ENCODE results near the gene GPD2. TPM values are rescaled to one million over a fixed set of nuclear protein-coding genes. Genes with fewer than 3 reads are reported as not detected.

GPD2 gene
- total and polyA plus RNA-seq, 2 of the 8 experiments (the other 6 are each of a cell fraction or from before 2014, with no cell fraction given), result 8.4 to 43.1 TPM

DNA sequence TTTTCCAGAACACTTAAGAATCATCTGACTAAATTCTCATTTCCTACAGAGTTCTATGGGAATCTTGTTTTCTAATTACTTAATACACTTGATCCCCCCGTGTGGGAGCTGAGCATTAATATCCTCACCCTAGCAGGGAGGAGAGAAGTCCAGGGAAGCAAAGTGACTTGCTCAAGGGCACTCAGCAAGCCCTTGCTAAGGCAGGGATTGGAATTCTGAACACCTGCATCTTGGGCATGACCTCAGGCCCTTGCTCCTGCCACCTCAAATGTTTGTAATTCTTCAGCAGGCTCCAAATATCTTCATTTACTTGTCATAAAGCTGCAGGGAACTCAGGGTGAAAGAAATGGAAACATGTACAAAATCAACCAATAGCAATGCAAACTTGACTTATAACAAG lies 162.4 kb downstream of the GPD2 start:
- Histone ChIP-seq H2AK5ac (ENCODE audit: low read depth, low read length) (no peak overlapping the region), H3K4me3 (ENCODE audit: extremely low read depth in 1 of 4, insufficient read depth in 2 of 4, low read depth in 3 of 4, low read length in 4 of 4) (no peak overlapping the region), H2BK20ac (ENCODE audit: low read length) (no peak overlapping the region), H3K4me2 (ENCODE audit: insufficient read depth in 1 of 2, low read depth in 2 of 2, low read length in 2 of 2) (no peak overlapping the region), H2BK5ac (ENCODE audit: low read depth, low read length) (no peak overlapping the region), H4K91ac (replicated peaks; ENCODE audit: insufficient read length, low read length) (peak overlapping the region; percentile 34), H3K9ac (replicated peaks in 1 of 4; ENCODE audit: extremely low read depth in 1 of 4, low read depth in 3 of 4, low read length in 3 of 4) (no peak overlapping the region), H2AFZ (ENCODE audit: low read length) (no peak overlapping the region), H4K20me1 (replicated peaks in 1 of 2; ENCODE audit: control insufficient read depth in 1 of 2, insufficient read depth in 2 of 2, low read length in 2 of 2) (peaks cover 0 to 1% of the 10 kb centered on the region in 2 experiments), H3K14ac (ENCODE audit: insufficient read length) (no peak overlapping the region), H4K8ac (ENCODE audit: extremely low read depth, insufficient read depth, low read length) (no peak overlapping the region), H2BK12ac (ENCODE audit: low read depth, low read length) (no peak overlapping the region), H2BK120ac (replicated peaks; ENCODE audit: low read depth, low read length) (no peak overlapping the region), H3K79me2 (ENCODE audit: control insufficient read depth in 1 of 2, insufficient read depth in 2 of 2, low read length in 2 of 2) (no peaks in the 10 kb centered on the region), H3K27me3 (replicated peaks in 1 of 4; ENCODE audit: control insufficient read depth in 3 of 4, extremely low read depth in 1 of 4, insufficient read depth in 3 of 4, low read length in 3 of 4) (no peaks in the 10 kb centered on the region), H2BK15ac (ENCODE audit: low read length) (no peak overlapping the region), H3K56ac (replicated peaks; ENCODE audit: insufficient read length, low read depth, low read length) (no peak overlapping the region), H4K5ac (ENCODE audit: insufficient read length, low read depth, low read length) (no peak overlapping the region), H3K9me3 (ENCODE audit: insufficient read depth in 2 of 2, low read depth in 1 of 2, low read length in 1 of 2) (no peaks in the 10 kb centered on the region), H3K23ac (ENCODE audit: insufficient read length) (no peak overlapping the region), H3K79me1 (ENCODE audit: low read depth, low read length) (no peaks in the 10 kb centered on the region), H3K18ac (ENCODE audit: extremely low read depth, low read length) (no peak overlapping the region), H3K27ac (ENCODE audit: low read depth, low read length) (no peak overlapping the region), H3K4me1 (replicated peaks in 1 of 4; ENCODE audit: control insufficient read depth in 3 of 4, insufficient read depth in 4 of 4, low read length in 3 of 4) (peaks cover 0 to 5% (median under 1%) of the 10 kb centered on the region in 4 experiments; a peak in 3 of 7 replicates), H3K4ac (replicated peaks; ENCODE audit: insufficient read length, low read depth, low read length) (no peak overlapping the region), H3K23me2 (ENCODE audit: low read depth, low read length) (no peaks in the 10 kb centered on the region), H3K36me3 (ENCODE audit: control insufficient read depth in 2 of 4, insufficient read depth in 4 of 4, low read length in 3 of 4) (no peaks in the 10 kb centered on the region)
- DNase-seq (ENCODE audit: low read depth in 1 of 2, low spot score in 2 of 2), result no peak
- ChIA-PET CTCF (ENCODE audit: partially characterized antibody) (interaction anchor here (2.0 kb wide), 1 partner anchor 10 kb away, joined by 6 read pairs; no protein-coding TSS in a partner anchor), POLR2A (ENCODE audit: partially characterized antibody) (no interaction called here)
- WGBS, 2 experiments (ENCODE audit: extremely low coverage in 1 of 2, insufficient coverage in 1 of 2, insufficient read length in 1 of 2, insufficient replicate concordance in 2 of 2, low coverage in 1 of 2, low lambda C conversion rate in 2 of 2, missing lambda C conversion rate in 1 of 2), result 59% methylated on average over 1 of the region's 1 CpG; no CpG with 5 or more reads in 1 of the 2 experiments
- FAIRE-seq, result no peak

All from H1 (cell line).